GM19351 (cell line): ENCODE data around the gene KIF3B.
"Not testable (repeated sequence)": the region's sequence is repeated elsewhere in the genome, so short reads cannot be mapped to it uniquely, and the experiment has no call there.

Experiments used
- ATAC-seq: cut with Tn5 transposase; IDR thresholded peaks from one replicate; pipeline ENCODE4 v1.9.1; 2021; ENCODE audit warnings: mild to moderate bottlenecking, moderate library complexity; ENCODE audit not compliant: unreplicated experiment

The KIF3B gene

GRCh38 chr20:32355417-32355841 is 78.0 kb downstream of the KIF3B start:
- ATAC-seq = no peak

DNA sequence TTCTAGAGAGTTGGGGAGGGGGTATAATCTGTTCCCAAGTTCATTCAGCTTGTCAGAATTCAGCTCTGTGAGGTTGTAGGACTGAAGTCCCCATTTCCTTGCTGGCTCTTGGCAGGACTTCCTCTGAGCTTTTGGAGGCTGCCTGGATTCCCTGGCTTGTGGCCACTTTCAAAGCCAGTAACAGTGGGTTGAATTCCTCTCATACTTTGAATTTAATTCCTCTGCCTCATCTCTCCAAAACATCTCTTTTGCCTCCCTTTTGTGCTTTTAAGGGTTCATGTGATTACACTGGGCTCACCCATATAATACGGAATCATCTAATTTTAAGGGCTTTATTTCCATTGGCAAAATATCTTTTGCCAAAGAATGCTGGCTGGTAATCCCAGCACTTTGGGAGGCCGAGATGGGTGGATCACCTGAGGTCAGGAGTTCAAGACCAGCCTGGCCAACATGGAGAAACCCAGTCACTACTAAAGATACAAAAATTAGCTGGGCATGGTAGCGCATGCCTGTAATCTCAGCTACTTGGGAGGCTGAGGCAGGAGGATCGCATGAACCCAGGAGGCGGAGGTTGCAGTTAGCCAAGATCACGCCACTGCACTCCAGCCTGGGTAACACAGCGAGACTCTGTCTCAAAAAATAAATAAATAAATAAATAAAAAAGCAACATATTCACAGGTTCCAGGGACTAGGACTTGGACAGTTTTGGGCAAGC is 78.6 kb downstream of the KIF3B start:
- not testable (repeated sequence) for ATAC-seq

DNA sequence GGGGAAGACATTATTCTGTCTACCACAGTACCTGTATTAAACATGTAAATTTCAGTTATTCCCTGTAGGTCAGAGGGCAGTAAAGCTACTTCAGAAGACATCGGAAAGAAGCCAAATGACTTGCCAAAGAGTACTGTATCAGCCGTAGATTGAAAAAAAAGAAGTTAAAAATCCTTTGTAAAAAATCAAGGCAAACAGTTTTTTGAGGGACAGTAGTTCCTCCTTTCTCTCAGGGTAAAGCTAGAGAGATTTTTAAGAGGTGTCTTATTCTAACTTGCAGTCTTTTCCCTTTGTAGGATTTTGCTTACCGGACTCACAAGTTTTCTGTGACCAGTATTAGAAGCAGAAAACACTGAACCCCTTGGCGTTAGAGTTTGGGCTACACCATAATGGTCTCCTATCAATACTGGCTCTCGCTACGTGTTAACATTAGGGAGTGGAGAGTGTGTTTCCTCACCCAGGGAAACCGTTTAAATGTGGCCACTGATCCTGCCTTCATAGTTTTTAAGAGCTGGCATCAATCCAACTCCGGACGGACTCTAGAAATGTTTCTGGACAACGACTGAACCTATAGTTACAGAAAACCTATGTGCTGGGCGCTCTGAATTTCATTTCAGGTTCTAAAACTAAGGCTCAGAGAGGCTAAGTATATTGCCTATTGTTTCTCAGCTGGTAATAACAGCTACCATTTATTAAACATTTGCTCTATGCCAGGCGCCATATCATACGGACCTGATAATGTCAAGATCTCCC is 79.3 kb downstream of the KIF3B start:
- ATAC-seq = no peak

- no peak for ATAC-seq
Observed at GRCh38 chr20:32357375-32357868, 80.0 kb downstream of the KIF3B start.

- ATAC-seq = peak; percentile 64
Observed at GRCh38 chr20:32357869-32358631, 80.6 kb downstream of the KIF3B start, which contains the start of gene ASXL1. ASXL1 (plus strand) TSS chr20:32358331; CDS start chr20:32358776, 445 bp downstream.

- ATAC-seq = no peak
Observed at GRCh38 chr20:32358632-32358882, 81.1 kb downstream of the KIF3B start.

GRCh38 chr20:32358883-32359632 is 81.6 kb downstream of the KIF3B start:
- ATAC-seq = no peak

GRCh38 chr20:32359633-32360332 is 82.3 kb downstream of the KIF3B start:
- no peak for ATAC-seq

DNA sequence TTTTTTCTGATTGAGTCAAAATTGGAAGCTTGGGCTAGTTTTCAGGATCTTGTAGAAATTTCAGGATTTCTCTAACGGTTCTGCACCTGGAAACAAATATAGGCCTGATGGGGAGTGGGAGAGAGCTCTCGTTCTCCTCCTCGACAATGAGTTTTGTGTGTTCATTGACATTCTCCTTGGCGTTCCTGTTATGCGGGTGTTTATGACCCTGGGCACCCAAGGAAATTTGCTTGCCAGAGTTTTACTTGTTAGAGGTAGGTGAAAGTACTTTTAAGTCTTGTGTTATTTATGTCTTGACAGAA is 82.8 kb downstream of the KIF3B start:
- ATAC-seq = no peak

DNA sequence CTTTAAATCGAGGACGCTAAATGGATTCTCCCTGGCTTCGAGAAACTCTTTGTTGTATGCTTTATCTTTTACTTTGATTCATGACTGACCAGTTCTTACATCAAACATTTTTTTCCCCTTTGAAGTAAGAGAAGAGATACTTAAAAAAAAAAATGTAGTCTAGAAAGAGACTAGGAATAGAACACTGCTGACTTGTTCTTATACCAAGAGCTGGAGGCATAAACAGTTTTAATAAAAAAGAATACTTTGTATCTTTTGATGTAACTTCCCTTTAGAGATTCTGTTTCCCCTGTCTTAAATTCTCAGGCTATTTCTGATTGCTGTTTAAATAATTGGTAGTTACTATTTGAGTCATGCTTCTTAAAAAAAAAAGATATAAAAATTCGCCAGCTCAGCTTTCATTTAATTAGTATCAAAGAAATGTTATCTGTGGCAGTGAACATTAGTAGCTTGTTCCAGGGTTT is 85.5 kb downstream of the KIF3B start:
- ATAC-seq = no peak

DNA sequence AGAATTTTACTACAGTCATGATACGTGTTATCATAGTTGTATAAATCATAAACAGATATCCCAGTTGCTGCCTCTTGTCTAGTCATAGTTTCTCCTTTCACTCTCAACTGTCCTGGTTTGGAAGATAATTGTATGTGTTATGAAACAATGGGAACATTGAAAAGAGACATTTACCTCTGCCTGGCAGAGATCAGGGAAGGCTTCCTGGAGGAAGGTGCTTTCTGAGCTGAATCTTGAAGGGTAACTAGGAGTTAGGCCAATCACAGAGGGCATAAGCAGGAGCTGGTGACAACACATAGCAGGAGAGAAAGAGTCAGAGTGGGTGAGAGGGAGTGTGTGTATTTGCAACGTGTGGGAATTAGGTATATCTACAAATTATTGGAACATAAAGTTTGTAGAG is 86.0 kb downstream of the KIF3B start:
- no peak for ATAC-seq

DNA sequence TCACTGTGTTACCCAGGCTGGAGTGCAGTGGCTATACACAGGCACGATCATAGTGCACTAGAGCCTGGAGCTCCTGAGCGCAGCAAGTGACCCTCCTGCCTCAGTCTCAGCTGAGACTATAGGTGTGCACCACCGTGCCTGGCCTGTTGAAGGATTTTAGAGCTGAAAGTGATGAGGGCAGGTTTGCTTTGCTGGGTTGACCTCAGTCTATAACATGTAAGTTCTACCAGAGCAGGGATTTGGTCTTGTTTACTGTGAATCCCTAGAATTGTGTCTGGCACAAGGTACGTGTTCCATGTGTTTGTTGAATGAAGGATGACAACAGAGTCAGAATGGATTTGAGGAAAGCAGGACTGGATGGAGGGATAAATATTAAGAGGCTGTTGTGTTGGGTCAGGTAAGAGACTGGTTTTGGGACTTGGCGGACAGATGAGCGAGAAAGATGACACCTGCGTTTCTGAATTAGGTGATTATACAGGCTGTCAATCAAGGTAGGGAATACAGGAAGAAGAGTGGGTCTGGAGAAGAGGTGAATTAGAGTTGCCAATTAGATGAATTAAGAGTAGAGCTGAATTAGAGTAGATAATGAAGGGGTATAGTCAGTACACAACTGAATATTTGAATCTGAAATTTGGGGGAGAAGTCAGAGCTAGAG is 87.2 kb downstream of the KIF3B start:
- no peak for ATAC-seq

DNA sequence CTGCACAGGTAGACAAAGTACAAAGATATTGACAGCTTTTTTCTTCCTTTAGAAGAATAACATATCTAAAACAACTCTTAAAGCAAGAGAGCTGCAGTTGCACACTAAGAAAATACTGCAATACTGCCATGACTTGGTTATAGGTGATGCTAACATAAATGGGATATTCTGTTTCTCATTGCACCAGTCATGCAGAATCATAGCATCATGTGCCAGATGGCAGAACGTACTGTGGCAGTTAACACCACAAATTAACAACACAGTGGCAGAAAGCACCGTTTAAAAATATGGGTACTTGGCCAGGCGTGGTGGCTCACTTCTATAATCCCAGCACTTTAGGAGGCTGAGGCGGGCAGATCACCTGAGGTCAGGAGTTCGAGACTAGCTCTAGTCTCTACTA is 88.1 kb downstream of the KIF3B start:
- no peak for ATAC-seq

- ATAC-seq = peak; percentile 76
Observed at GRCh38 chr20:32366380-32366779, 88.9 kb downstream of the KIF3B start.

- ATAC-seq = no peak
Observed at GRCh38 chr20:32368323-32368722, 90.9 kb downstream of the KIF3B start.

GRCh38 chr20:32368925-32369324 is 91.5 kb downstream of the KIF3B start:
- peak; percentile 52 for ATAC-seq

- no peak for ATAC-seq
Observed at GRCh38 chr20:32370897-32371296, 93.4 kb downstream of the KIF3B start.

DNA sequence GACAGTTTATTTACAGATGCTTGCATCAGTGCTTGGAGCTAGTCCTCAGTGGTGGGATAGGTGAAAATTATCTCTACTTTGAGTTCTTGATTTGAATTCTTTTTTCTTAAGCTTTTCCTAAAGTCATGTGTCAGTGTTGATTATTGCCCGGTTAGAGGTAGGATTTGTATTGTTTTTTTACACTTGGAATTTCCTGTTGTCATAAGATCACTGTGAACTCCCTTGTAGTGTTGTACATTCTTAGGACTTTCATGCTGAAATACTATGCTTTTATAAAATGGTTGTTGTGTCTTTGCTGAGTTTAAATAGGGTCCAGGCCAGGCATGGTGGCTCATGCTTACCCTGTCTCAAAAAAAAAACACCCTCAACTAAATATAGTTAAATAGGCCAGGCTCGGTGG is 101.0 kb downstream of the KIF3B start:
- no peak for ATAC-seq

DNA sequence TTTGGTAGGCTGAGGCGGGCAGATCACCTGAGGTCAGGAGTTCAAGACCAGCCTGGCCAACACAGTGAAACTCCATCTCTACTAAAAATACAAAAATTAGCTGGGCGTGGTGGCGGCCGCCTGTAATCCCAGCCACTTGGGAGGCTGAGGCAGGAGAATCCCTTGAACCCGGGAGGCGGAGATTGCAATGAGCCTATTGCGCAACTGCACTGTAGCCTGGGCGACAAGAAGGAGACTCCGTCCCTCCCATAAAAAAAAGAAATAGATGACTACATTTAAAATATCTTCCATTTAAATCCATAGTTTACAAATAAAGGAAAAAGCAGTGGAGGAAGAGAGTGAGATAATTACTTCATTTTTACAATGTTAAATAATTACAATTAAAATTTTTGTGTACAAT is 102.6 kb downstream of the KIF3B start:
- not testable (repeated sequence) for ATAC-seq

- no peak for ATAC-seq
Observed at GRCh38 chr20:32380745-32381144, 103.3 kb downstream of the KIF3B start.
